Cerebellar nuclear complex (tissue), 1 donor: ENCODE results near the gene JAML.

Source experiments
- DNase-seq, 2 experiments: peaks; one replicate each; lab custom pipeline; 2025; lab: John Stamatoyannopoulos, UW

JAML gene

GRCh38 chr11:118145285-118146227, 79.3 kb downstream of the JAML start:
- peak; percentile 10 to 87 for DNase-seq

GRCh38 chr11:118144301-118145268, 80.2 kb downstream of the JAML start:
- no peak for DNase-seq
